Mesendoderm (in vitro differentiated cells): Measurements from ENCODE around the gene CCNG1.
A peak's percentile ranks its signal among the peaks of the same experiment; 100 is the strongest.

Source experiments
- DNase-seq: peaks from one replicate; pipeline ENCODE4 v3.0.0; 2013
- H2AK5ac ChIP-seq: 2 replicates; pipeline ENCODE4 v1.6.1; 2013; ENCODE audit warnings: low read length, inconsistent platforms
- H2BK120ac ChIP-seq: 2 replicates; pipeline ENCODE4 v1.6.1; 2013; ENCODE audit warnings: low read depth, mild to moderate bottlenecking, low read length, moderate library complexity, mixed read lengths
- H2BK15ac ChIP-seq: replicated peaks from 2 replicates; pipeline ENCODE4 v1.6.1; 2013; ENCODE audit warnings: low read depth, mild to moderate bottlenecking, moderate library complexity
- H2BK5ac ChIP-seq: 2 replicates; pipeline ENCODE4 v1.6.1; 2013; ENCODE audit warnings: low read length, inconsistent platforms
- H3K18ac ChIP-seq: 2 replicates; pipeline ENCODE4 v1.6.1; 2013; ENCODE audit warnings: mild to moderate bottlenecking, low read length, mixed read lengths
- H3K23ac ChIP-seq: one replicate; pipeline ENCODE4 v1.6.1; 2013; ENCODE audit warnings: low read length
- H3K27ac ChIP-seq: 2 replicates; pipeline ENCODE4 v1.5.1; 2013; ENCODE audit warnings: low read depth, mild to moderate bottlenecking, inconsistent platforms, low read length, moderate library complexity
- H3K27me3 ChIP-seq: 2 replicates; pipeline ENCODE4 v1.6.1; 2013; ENCODE audit warnings: low read length, control low read depth, mild to moderate bottlenecking, inconsistent platforms; ENCODE audit not compliant: insufficient read depth, poor library complexity
- H3K36me3 ChIP-seq: 2 replicates; pipeline ENCODE4 v1.6.1; 2013; ENCODE audit warnings: low read length, inconsistent platforms; ENCODE audit not compliant: control insufficient read depth, insufficient read depth
- H3K4ac ChIP-seq: one replicate; pipeline ENCODE4 v1.6.1; 2013; ENCODE audit warnings: low read depth, mild to moderate bottlenecking, low read length, moderate library complexity
- H3K4me1 ChIP-seq: 2 replicates; pipeline ENCODE4 v1.6.1; 2013; ENCODE audit warnings: low read depth, low read length, inconsistent platforms; ENCODE audit not compliant: control insufficient read depth
- H3K4me2 ChIP-seq: 2 replicates; pipeline ENCODE4 v1.6.1; 2013; ENCODE audit warnings: low read length
- H3K4me3 ChIP-seq: 2 replicates; pipeline ENCODE4 v1.5.1; 2013; ENCODE audit warnings: mild to moderate bottlenecking, low read length
- H3K56ac ChIP-seq: one replicate; pipeline ENCODE4 v1.6.1; 2013; ENCODE audit warnings: low read length
- H3K79me1 ChIP-seq: 2 replicates; pipeline ENCODE4 v1.6.1; 2013; ENCODE audit warnings: low read length, inconsistent platforms
- H3K79me2 ChIP-seq: 2 replicates; pipeline ENCODE4 v1.6.1; 2013; ENCODE audit warnings: mild to moderate bottlenecking, low read length; ENCODE audit not compliant: control insufficient read depth, insufficient read depth
- H3K9ac ChIP-seq: 2 replicates; pipeline ENCODE4 v1.6.1; 2013; ENCODE audit warnings: low read length, inconsistent platforms
- H4K5ac ChIP-seq: one replicate; pipeline ENCODE4 v1.6.1; 2013; ENCODE audit warnings: low read length
- H4K8ac ChIP-seq: one replicate; pipeline ENCODE4 v1.6.1; 2013; ENCODE audit warnings: low read depth, mild to moderate bottlenecking, control low read depth, low read length, moderate library complexity
- WGBS: extraction: QIAGEN DNeasy Blood & Tissue Kit; methylation state at CpG from one replicate; pipeline ENCODE4 v1.1.7; 2013; ENCODE audit warnings: low lambda C conversion rate, missing lambda C conversion rate; ENCODE audit not compliant: insufficient coverage; ENCODE audit errors: extremely low coverage; 5-methylcytosine and 5-hydroxymethylcytosine counted together

Gene CCNG1

DNA sequence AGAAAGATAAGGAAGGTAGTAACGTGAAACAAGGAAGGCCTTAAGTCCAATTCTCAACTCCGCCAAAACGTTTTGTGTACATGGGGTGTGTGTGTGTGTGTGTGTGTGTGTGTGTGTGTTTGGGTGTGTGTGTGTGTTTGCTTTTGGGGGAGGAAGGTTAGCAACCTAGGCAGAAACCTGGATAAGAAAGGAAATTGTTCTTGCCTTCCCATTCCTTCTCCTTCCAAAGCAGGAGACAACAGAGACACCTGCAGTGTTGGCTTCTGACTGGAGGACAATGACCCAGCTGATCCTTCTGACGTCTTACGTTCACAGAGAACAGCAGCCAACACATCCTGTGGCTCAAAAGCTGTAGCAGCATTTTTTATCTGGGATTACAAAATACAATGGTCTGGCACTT is 4.1 kb upstream of the CCNG1 start:
- H3K9ac ChIP-seq = no peak overlapping the region
- no peak overlapping the region for H3K18ac ChIP-seq
- no peak overlapping the region for H4K5ac ChIP-seq
- no peaks in the 10 kb centered on the region for H3K36me3 ChIP-seq
- no peak overlapping the region for H3K4ac ChIP-seq
- peak; percentile 72 for DNase-seq
- no peak overlapping the region for H2BK120ac ChIP-seq
- H3K27me3 ChIP-seq = no peaks in the 10 kb centered on the region
- no CpG with 5 or more reads among the region's 5 CpGs for WGBS
- H4K8ac ChIP-seq = no peak overlapping the region
- no peaks in the 10 kb centered on the region for H3K79me1 ChIP-seq
- H3K56ac ChIP-seq = no peak overlapping the region
- H2BK15ac ChIP-seq = no peak overlapping the region
- no peak overlapping the region for H3K4me2 ChIP-seq
- H3K79me2 ChIP-seq = peaks cover 4% of the 10 kb centered on the region
- H3K4me1 ChIP-seq = no peaks in the 10 kb centered on the region
- H2AK5ac ChIP-seq = no peak overlapping the region
- peak overlapping the region; percentile 68 for H3K27ac ChIP-seq
- H3K23ac ChIP-seq = no peak overlapping the region
- H2BK5ac ChIP-seq = no peak overlapping the region
- H3K4me3 ChIP-seq = no peak overlapping the region

DNA sequence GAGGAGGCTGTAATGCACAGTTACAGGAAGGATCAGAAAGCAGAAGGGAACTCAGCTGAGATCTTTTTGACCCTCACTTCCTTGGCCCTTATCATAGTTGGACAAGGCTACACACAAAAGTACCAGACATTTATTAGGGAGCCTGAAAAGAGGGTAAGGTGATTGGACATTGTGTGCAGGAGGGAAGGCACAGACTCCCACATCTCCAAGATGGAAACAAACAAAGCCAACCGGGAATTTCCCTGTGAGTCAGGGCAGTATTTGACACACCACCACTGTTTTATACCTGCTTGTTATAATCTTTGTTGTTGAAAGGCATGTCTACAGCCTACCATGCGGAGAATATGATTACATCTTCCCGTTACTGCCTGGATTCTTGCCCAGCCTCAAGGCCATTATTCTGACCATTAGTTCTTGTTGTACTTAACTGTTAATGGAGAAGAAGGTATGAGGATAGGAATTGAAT is 3.0 kb upstream of the CCNG1 start:
- H3K4ac ChIP-seq = no peak overlapping the region
- no peak overlapping the region for H2BK15ac ChIP-seq
- no peaks in the 10 kb centered on the region for H3K36me3 ChIP-seq
- H3K4me1 ChIP-seq = peaks cover 3% of the 10 kb centered on the region
- no peak overlapping the region for H3K4me3 ChIP-seq
- H3K9ac ChIP-seq = no peak overlapping the region
- H2BK120ac ChIP-seq = no peak overlapping the region
- no CpG with 5 or more reads among the region's 3 CpGs for WGBS
- H2AK5ac ChIP-seq = no peak overlapping the region
- H3K27ac ChIP-seq = no peak overlapping the region
- no peak overlapping the region for H3K23ac ChIP-seq
- H3K79me1 ChIP-seq = no peaks in the 10 kb centered on the region
- no peak overlapping the region for H2BK5ac ChIP-seq
- H3K27me3 ChIP-seq = no peaks in the 10 kb centered on the region
- peaks cover 15% of the 10 kb centered on the region for H3K79me2 ChIP-seq
- H3K18ac ChIP-seq = no peak overlapping the region
- H3K56ac ChIP-seq = peak overlapping the region; percentile 44
- no peak overlapping the region for H4K5ac ChIP-seq
- no peak for DNase-seq
- no peak overlapping the region for H3K4me2 ChIP-seq
- no peak overlapping the region for H4K8ac ChIP-seq

DNA sequence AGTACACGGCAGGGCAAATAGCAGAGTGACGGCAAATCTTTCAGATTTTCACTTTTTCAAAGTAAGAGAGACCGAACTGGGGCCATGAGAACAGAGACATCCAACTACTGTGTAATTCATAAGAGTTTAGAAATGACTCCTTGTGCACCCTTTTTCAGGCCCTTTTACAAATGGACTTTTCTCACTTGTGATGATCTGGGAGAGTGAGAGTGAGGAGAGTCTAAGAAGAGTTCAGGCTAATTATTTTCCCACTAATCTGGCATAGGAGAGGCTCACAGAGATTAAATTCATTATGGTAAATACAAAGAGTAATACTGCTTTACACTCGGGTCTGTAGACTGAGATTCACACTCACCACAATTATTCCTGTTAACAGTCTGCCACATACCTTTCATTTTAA is 880 bp upstream of the CCNG1 start:
- Histone ChIP-seq H3K4me2 (peak overlapping the region; percentile 10), H2BK5ac (no peak overlapping the region), H3K36me3 (no peaks in the 10 kb centered on the region), H2BK120ac (no peak overlapping the region), H3K18ac (peak overlapping the region; percentile 84), H3K23ac (no peak overlapping the region), H4K5ac (no peak overlapping the region), H2AK5ac (no peak overlapping the region), H4K8ac (peak overlapping the region; percentile 42), H3K27ac (no peak overlapping the region), H2BK15ac (no peak overlapping the region), H3K79me2 (peaks cover 26% of the 10 kb centered on the region), H3K27me3 (no peaks in the 10 kb centered on the region), H3K4ac (no peak overlapping the region), H3K79me1 (peaks cover 2% of the 10 kb centered on the region), H3K4me3 (no peak overlapping the region), H3K4me1 (peaks cover 3% of the 10 kb centered on the region), H3K56ac (peak overlapping the region; percentile 60), H3K9ac (peak overlapping the region; percentile 47)
- DNase-seq = no peak
- WGBS = no CpG with 5 or more reads among the region's 4 CpGs

DNA sequence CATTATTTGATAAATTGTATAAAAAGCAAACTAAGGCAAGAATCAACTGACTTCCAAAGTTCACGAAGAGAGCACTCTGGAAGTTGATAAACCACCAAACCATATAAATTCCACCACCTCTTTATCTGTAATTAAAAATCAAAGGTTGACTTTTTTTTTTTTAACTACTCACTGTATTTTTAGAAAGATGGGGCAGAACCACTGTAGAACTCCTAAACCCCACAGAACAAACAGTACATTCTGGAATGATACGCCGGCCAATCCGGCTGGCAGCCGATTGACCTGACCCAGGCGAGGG is 435 bp upstream of the CCNG1 start:
- WGBS = no CpG with 5 or more reads among the region's 6 CpGs
- Histone ChIP-seq H2BK120ac (no peak overlapping the region), H2AK5ac (no peak overlapping the region), H3K27me3 (no peaks in the 10 kb centered on the region), H3K23ac (no peak overlapping the region), H3K56ac (peak overlapping the region; percentile 60), H3K4me1 (peaks cover 3% of the 10 kb centered on the region), H3K79me2 (peaks cover 26% of the 10 kb centered on the region), H3K79me1 (peaks cover 2% of the 10 kb centered on the region), H3K27ac (no peak overlapping the region), H3K9ac (peak overlapping the region; percentile 47), H3K36me3 (no peaks in the 10 kb centered on the region), H4K8ac (no peak overlapping the region), H3K4ac (no peak overlapping the region), H2BK15ac (no peak overlapping the region), H3K4me3 (no peak overlapping the region), H3K18ac (no peak overlapping the region), H4K5ac (no peak overlapping the region), H3K4me2 (no peak overlapping the region), H2BK5ac (no peak overlapping the region)
- no peak for DNase-seq

DNA sequence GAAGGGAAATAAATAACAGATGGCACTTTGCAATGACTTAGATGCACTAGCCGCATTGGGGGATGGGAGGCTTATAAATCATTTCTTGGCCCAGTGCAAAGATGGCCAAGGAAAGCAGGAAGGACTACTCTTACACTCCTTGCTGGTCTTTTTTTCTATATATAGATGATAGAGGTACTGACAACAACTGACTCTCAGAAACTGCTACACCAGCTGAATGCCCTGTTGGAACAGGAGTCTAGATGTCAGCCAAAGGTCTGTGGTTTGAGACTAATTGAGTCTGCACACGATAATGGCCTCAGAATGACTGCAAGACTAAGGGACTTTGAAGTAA is 1.7 kb downstream of the CCNG1 start:
- Histone ChIP-seq H2BK5ac (no peak overlapping the region), H4K5ac (no peak overlapping the region), H3K27ac (no peak overlapping the region), H3K27me3 (no peaks in the 10 kb centered on the region), H3K4ac (no peak overlapping the region), H4K8ac (no peak overlapping the region), H3K79me2 (peaks cover 26% of the 10 kb centered on the region), H3K18ac (no peak overlapping the region), H3K4me2 (peak overlapping the region; percentile 65), H3K9ac (peak overlapping the region; percentile 38), H3K4me3 (peak overlapping the region; percentile 30), H3K56ac (peak overlapping the region; percentile 66), H3K36me3 (no peaks in the 10 kb centered on the region), H3K23ac (no peak overlapping the region), H3K79me1 (peaks cover 2% of the 10 kb centered on the region), H2AK5ac (no peak overlapping the region), H3K4me1 (peaks cover 3% of the 10 kb centered on the region), H2BK15ac (no peak overlapping the region), H2BK120ac (no peak overlapping the region)
- DNase-seq = no peak
- no CpG with 5 or more reads among the region's 2 CpGs for WGBS

DNA sequence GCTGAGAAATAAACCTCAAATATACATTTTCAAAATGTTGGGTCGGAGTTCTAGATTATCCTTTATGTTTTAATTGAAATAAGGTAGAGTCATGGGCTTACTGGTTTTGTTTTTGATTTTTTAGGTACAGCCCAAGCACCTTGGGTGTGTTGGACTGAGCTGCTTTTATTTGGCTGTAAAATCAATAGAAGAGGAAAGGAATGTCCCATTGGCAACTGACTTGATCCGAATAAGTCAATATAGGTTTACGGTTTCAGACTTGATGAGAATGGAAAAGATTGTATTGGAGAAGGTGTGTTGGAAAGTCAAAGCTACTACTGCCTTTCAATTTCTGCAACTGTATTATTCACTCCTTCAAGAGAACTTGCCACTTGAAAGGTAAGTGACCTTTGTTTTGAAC is 3.6 kb downstream of the CCNG1 start:
- Histone ChIP-seq H3K27ac (no peak overlapping the region), H3K56ac (no peak overlapping the region), H3K4me1 (peaks cover 3% of the 10 kb centered on the region), H3K27me3 (no peaks in the 10 kb centered on the region), H3K79me2 (peaks cover 26% of the 10 kb centered on the region), H2AK5ac (no peak overlapping the region), H3K9ac (no peak overlapping the region), H2BK5ac (no peak overlapping the region), H3K18ac (no peak overlapping the region), H2BK120ac (no peak overlapping the region), H3K4ac (no peak overlapping the region), H3K79me1 (peaks cover 2% of the 10 kb centered on the region), H4K5ac (no peak overlapping the region), H2BK15ac (no peak overlapping the region), H3K4me2 (no peak overlapping the region), H4K8ac (no peak overlapping the region), H3K36me3 (peaks cover 2% of the 10 kb centered on the region), H3K4me3 (no peak overlapping the region), H3K23ac (no peak overlapping the region)
- WGBS = no CpG with 5 or more reads among the region's 3 CpGs
- DNase-seq = no peak
